Left lung (tissue), 10 donors: ENCODE results near the gene PEPD. TPM values are rescaled to one million over a fixed set of nuclear protein-coding genes. Genes with fewer than 3 reads are reported as not detected.

Experiments
- ATAC-seq: fragments of 200-7000 bp; cut with Tn5 transposase; one replicate; pipeline ENCODE4 v1.9.1; 2020; ENCODE audit warnings: moderate library complexity
- DNase-seq, 4 donors: peaks; one replicate each; pipeline ENCODE4 v3.0.0-alpha.2; 2013 to 2020
- H3K27ac ChIP-seq, 2 donors: fragments of 200-600 bp; sonication (generic) in 1 of 2; one replicate each; pipeline versions ENCODE4 v1.5.0 to v1.8.0; 2020 to 2021
- H3K27me3 ChIP-seq, 2 donors: fragments of 200-600 bp; sonication (generic) in 1 of 2; one replicate each; pipeline versions ENCODE4 v1.5.0 to v1.8.0; 2020 to 2021
- H3K36me3 ChIP-seq, 2 donors: fragments of 200-600 bp; sonication (generic) in 1 of 2; one replicate each; pipeline versions ENCODE4 v1.5.0 to v1.8.0; 2020 to 2021
- H3K4me1 ChIP-seq, 2 donors: fragments of 200-600 bp; one replicate each; pipeline ENCODE4 v1.8.0; 2021
- H3K4me3 ChIP-seq, 2 donors: fragments of 200-600 bp; sonication (generic) in 1 of 2; one replicate each; pipeline versions ENCODE4 v1.5.0 to v1.8.0; 2020 to 2021; ENCODE audit warnings: mild to moderate bottlenecking in 1 of 2
- H3K9me3 ChIP-seq, 2 donors: fragments of 200-600 bp; sonication (generic) in 1 of 2; one replicate each; pipeline versions ENCODE4 v1.5.0 to v1.8.0; 2020 to 2021
- intact Hi-C, 2 donors: fragments of 100-400 bp; cut with DNase I; formaldehyde crosslinking; loops; one replicate each; pipeline versions ENCODE4 v1.11.2 to v1.14.2; 2022
- polyA plus RNA-seq, 6 donors: library from polyadenylated mRNA; unstranded; fragments of 120-200 nt; gene quantifications; one replicate each; pipeline ENCODE4 v1.2.1, GENCODE V29; 2013; ENCODE audit not compliant: insufficient read length in 6 of 6
- total RNA-seq, 2 donors: library from RNA; stranded (reverse); fragmentation: NEBNext Ultra II Directional; extraction: Animal tissue kit (Norgen Biotek cat#: 25700); gene quantifications; one replicate each; pipeline ENCODE4 v1.2.1, GENCODE V29; 2021
- TF ChIP-seq, protein P1 (sequence below), 2 donors: fragments of 200-600 bp; sonication (generic) in 1 of 2; IDR thresholded peaks; one replicate each; pipeline versions ENCODE4 v1.5.0 to v1.8.0; 2021; ENCODE audit warnings: antibody characterized with exemption in 2 of 2
- donor health status: DM: no; HTN: yes; CAD: no.
- donor health status: DM: no; HTN: no; CAD: no.

Gene PEPD
- total and polyA plus RNA-seq, 8 donors = 41.2 to 90.1 (median 46.2) TPM

DNA sequence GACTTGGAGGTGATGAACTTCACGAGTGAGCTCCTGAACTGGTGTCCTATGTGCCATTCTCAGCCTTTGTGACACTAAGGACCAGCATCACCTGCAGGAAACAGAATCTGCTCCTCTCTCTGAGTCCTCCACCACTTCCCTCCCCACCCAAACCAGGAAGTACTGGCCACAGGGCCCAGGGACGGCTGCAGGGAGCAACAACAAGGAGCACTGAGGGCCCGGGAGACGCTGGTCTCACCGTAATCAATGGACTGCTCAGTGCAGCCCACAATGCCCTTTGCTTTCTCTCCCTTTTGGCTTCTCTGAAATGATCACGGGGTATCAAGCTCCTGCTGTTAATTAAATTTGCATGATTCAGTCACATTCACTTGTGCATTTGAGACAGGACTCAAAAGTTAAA is 18.6 kb downstream of the PEPD start:
- Histone ChIP-seq H3K27me3 (no peaks in the 10 kb centered on the region), H3K36me3 (peaks cover 0 to 29% of the 10 kb centered on the region in 2 donors), H3K4me3 (no peak overlapping the region), H3K9me3 (no peaks in the 10 kb centered on the region), H3K27ac (no peak overlapping the region), H3K4me1 (no peaks in the 10 kb centered on the region)
- TF ChIP-seq, protein P1, sequence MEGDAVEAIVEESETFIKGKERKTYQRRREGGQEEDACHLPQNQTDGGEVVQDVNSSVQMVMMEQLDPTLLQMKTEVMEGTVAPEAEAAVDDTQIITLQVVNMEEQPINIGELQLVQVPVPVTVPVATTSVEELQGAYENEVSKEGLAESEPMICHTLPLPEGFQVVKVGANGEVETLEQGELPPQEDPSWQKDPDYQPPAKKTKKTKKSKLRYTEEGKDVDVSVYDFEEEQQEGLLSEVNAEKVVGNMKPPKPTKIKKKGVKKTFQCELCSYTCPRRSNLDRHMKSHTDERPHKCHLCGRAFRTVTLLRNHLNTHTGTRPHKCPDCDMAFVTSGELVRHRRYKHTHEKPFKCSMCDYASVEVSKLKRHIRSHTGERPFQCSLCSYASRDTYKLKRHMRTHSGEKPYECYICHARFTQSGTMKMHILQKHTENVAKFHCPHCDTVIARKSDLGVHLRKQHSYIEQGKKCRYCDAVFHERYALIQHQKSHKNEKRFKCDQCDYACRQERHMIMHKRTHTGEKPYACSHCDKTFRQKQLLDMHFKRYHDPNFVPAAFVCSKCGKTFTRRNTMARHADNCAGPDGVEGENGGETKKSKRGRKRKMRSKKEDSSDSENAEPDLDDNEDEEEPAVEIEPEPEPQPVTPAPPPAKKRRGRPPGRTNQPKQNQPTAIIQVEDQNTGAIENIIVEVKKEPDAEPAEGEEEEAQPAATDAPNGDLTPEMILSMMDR (IDR thresholded peaks at IDR 0.05) = no peak
- ATAC-seq = no peak
- peak in 1 of 4 donors; percentile 55 for DNase-seq
- intact Hi-C loops = no loop called here

DNA sequence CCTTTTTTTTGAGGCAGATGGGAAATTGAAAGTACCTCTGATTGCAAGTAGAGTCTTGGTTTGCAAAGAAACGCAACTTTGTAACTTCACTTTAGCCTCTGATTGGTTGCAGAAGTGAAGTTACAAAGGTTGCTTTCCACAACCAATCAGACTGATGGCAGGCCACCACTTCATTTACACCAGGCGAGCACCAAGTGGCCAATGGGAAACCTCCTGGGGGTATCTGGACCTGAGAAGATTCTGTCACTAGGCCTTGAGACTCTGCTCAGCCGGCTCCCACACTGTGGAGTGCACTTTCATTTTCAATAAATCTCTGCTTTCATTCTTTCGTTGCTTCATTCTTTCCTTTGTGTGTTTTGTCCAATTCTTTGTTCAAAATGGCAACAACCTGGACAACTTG is 19.1 kb downstream of the PEPD start:
- no peaks in the 10 kb centered on the region for H3K27me3 ChIP-seq
- H3K36me3 ChIP-seq = peaks cover 0 to 35% of the 10 kb centered on the region in 2 donors
- TF ChIP-seq, protein P1 (IDR thresholded peaks at IDR 0.05) = no peak
- intact Hi-C loops = no loop called here
- H3K27ac ChIP-seq = no peak overlapping the region
- DNase-seq (peak in 1 of 4 donors; percentile 6), ATAC-seq (no peak)
- H3K4me1 ChIP-seq = no peaks in the 10 kb centered on the region
- H3K9me3 ChIP-seq = no peaks in the 10 kb centered on the region
- no peak overlapping the region for H3K4me3 ChIP-seq

DNA sequence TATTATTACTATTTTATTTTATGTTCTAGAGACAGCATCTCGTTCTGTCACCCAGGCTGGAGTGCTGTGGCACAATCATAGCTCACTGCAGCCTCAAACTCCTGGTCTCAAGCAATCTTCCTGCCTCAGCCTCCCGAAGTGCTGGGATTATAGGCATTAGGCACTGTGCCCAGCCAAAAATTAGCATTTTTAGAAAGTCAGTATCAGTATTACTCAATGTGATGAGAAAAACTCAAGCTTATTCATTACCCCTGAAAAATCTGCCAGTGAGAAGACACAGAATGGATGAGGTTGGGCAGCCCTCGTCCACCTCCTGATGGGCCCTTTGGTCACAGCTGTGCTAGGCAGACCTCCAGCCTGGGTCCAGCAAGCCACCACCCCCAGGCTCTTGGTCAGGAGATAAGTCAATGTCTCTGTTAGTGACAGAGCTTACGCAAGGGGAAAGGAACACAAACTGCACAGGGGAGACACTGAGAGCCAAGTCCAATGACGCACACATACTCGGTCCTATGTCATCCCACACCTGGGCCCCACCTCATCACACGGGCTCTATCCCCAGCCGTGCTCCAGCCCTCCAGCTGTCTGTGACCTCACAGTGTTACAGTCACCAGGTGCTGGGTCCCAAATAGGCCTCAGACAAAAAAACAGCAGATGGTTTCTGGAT is 19.8 kb downstream of the PEPD start:
- intact Hi-C loops = no loop called here
- TF ChIP-seq, protein P1 (IDR thresholded peaks at IDR 0.05) = no peak
- Histone ChIP-seq H3K9me3 (no peaks in the 10 kb centered on the region), H3K27ac (no peak overlapping the region), H3K27me3 (no peaks in the 10 kb centered on the region), H3K4me1 (no peaks in the 10 kb centered on the region), H3K4me3 (no peak overlapping the region), H3K36me3 (peaks cover 0 to 40% of the 10 kb centered on the region in 2 donors)
- DNase-seq (peak in 1 of 4 donors; percentile 31), ATAC-seq (no peak)

DNA sequence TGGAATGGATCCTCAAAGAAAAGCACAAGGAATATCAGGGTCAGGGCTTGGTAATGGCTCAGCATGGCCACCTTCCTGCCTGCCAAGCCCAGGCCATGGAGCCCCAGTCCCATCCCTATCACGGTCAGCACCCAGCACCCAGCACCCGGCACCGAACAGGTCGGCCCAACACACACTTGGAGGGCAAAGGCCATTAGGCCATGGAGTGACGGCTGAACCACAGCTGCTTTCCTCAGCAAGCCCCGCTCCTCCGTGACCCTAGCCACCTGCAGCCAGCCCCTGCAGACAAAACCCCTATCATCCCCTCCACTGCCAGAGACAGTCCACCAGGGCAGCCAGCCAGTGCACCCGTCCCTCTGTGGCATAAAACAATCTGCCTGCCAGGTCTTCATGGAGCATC is 20.6 kb downstream of the PEPD start:
- H3K27ac ChIP-seq = no peak overlapping the region
- H3K27me3 ChIP-seq = no peaks in the 10 kb centered on the region
- ATAC-seq (no peak), DNase-seq (peak in 1 of 4 donors; percentile 58)
- TF ChIP-seq, protein P1 (IDR thresholded peaks at IDR 0.05) = no peak
- peaks cover 0 to 44% of the 10 kb centered on the region in 2 donors for H3K36me3 ChIP-seq
- no peaks in the 10 kb centered on the region for H3K9me3 ChIP-seq
- H3K4me3 ChIP-seq = no peak overlapping the region
- intact Hi-C loops = no loop called here
- H3K4me1 ChIP-seq = no peaks in the 10 kb centered on the region

DNA sequence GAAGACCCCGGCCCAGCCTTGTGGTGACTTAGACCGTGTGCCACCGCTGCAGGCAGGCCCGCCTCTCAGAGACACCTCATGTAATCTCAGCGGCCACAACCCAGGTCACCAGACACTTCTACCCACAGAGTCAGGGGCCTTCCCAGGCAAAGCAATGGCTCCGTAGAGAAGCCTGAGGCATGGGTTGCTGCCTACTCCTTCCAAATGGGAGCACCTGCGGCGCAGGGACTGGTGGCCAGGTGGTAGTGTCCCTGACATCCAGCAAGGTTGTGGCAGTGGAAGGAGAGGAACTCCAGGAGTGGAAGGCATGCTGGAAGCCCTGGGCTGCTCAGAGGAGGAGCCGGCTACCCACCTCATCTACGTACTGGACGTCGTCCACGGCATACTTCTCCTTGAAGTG is 21.0 kb downstream of the PEPD start:
- TF ChIP-seq, protein P1 (IDR thresholded peaks at IDR 0.05) = no peak
- no peaks in the 10 kb centered on the region for H3K4me1 ChIP-seq
- no peak overlapping the region for H3K4me3 ChIP-seq
- no peaks in the 10 kb centered on the region for H3K9me3 ChIP-seq
- ATAC-seq (no peak), DNase-seq (peak in 1 of 4 donors; percentile 46)
- peaks cover 0 to 44% of the 10 kb centered on the region in 2 donors for H3K36me3 ChIP-seq
- H3K27ac ChIP-seq = no peak overlapping the region
- intact Hi-C loops = no loop called here
- no peaks in the 10 kb centered on the region for H3K27me3 ChIP-seq
